ENCODE measurements around the gene CEP162.

GRCh38 chr6:84141521-84141920, 85.9 kb downstream of the CEP162 start:
- TF ChIP-seq CTCF (IDR thresholded peaks at IDR 0.05): no peak
- no peak for TF ChIP-seq POLR2A (IDR thresholded peaks at IDR 0.05)
